ENCODE data around the gene HDAC7. TPM values are rescaled to one million over a fixed set of nuclear protein-coding genes. Genes with fewer than 3 reads are reported as not detected.

HDAC7 gene
- total and polyA plus RNA-seq, 2 experiments from 2014 or later: 41.3 to 60.1 TPM

- no peak for TF ChIP-seq STAT1 (IDR thresholded peaks at IDR 0.05; ENCODE audit: unreplicated experiment)
- TF ChIP-seq, protein P1, sequence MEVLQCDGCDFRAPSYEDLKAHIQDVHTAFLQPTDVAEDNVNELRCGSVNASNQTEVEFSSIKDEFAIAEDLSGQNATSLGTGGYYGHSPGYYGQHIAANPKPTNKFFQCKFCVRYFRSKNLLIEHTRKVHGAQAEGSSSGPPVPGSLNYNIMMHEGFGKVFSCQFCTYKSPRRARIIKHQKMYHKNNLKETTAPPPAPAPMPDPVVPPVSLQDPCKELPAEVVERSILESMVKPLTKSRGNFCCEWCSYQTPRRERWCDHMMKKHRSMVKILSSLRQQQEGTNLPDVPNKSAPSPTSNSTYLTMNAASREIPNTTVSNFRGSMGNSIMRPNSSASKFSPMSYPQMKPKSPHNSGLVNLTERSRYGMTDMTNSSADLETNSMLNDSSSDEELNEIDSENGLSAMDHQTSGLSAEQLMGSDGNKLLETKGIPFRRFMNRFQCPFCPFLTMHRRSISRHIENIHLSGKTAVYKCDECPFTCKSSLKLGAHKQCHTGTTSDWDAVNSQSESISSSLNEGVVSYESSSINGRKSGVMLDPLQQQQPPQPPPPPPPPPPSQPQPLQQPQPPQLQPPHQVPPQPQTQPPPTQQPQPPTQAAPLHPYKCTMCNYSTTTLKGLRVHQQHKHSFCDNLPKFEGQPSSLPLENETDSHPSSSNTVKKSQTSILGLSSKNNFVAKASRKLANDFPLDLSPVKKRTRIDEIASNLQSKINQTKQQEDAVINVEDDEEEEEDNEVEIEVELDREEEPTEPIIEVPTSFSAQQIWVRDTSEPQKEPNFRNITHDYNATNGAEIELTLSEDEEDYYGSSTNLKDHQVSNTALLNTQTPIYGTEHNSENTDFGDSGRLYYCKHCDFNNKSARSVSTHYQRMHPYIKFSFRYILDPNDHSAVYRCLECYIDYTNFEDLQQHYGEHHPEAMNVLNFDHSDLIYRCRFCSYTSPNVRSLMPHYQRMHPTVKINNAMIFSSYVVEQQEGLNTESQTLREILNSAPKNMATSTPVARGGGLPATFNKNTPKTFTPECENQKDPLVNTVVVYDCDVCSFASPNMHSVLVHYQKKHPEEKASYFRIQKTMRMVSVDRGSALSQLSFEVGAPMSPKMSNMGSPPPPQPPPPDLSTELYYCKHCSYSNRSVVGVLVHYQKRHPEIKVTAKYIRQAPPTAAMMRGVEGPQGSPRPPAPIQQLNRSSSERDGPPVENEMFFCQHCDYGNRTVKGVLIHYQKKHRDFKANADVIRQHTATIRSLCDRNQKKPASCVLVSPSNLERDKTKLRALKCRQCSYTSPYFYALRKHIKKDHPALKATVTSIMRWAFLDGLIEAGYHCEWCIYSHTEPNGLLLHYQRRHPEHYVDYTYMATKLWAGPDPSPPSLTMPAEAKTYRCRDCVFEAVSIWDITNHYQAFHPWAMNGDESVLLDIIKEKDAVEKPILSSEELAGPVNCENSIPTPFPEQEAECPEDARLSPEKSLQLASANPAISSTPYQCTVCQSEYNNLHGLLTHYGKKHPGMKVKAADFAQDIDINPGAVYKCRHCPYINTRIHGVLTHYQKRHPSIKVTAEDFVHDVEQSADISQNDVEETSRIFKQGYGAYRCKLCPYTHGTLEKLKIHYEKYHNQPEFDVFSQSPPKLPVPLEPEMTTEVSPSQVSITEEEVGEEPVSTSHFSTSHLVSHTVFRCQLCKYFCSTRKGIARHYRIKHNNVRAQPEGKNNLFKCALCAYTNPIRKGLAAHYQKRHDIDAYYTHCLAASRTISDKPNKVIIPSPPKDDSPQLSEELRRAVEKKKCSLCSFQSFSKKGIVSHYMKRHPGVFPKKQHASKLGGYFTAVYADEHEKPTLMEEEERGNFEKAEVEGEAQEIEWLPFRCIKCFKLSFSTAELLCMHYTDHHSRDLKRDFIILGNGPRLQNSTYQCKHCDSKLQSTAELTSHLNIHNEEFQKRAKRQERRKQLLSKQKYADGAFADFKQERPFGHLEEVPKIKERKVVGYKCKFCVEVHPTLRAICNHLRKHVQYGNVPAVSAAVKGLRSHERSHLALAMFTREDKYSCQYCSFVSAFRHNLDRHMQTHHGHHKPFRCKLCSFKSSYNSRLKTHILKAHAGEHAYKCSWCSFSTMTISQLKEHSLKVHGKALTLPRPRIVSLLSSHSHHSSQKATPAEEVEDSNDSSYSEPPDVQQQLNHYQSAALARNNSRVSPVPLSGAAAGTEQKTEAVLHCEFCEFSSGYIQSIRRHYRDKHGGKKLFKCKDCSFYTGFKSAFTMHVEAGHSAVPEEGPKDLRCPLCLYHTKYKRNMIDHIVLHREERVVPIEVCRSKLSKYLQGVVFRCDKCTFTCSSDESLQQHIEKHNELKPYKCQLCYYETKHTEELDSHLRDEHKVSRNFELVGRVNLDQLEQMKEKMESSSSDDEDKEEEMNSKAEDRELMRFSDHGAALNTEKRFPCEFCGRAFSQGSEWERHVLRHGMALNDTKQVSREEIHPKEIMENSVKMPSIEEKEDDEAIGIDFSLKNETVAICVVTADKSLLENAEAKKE (CRISPR knock-in tag; IDR thresholded peaks at IDR 0.05): no peak
Observed at GRCh38 chr12:47794679-47795078, 25.0 kb downstream of the HDAC7 start (continued).

DNA sequence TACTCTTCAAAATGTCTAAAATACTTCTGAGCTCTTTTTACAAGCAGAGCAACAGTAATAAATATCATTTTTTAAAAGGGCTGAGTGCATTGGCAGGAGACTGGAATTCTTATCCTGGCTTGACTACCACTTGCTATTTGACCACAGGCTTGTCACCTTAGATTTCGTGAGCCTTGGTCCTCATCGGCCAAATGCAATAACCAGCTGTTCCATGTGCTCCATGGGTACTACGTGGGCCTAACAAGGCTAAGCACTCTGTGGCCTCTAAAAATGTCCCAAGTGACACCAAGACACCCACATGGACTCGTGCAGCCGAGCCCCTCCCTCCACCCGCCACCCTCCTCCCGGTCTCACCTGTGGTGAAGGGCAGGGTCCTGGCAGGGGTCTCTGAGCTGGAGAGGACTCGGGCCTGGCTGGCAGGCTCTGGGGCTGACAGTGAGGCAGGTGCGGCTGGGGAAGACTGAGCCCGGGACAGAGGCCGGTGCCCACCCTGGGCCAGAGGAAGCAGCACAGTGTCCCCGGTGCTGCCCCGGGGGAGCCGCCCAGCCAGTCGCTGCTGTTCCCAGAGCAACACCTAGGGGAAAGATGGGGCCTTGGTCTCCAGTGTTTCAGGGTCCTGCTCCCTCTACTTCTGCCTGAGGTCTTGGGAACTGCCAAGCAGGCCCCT, 26.6 kb downstream of the HDAC7 start:
- Histone ChIP-seq H3K9me2 (ENCODE audit: insufficient read depth) (no peaks in the 10 kb centered on the region), H3K4me1 (ENCODE audit: insufficient read depth) (no peaks in the 10 kb centered on the region), H3K79me2 (replicated peaks; ENCODE audit: insufficient read depth) (no peaks in the 10 kb centered on the region), H3K4me3 (no peak overlapping the region), H3K4me2 (no peak overlapping the region), H2AFZ (no peak overlapping the region), H3K27me3 (ENCODE audit: insufficient read depth) (no peaks in the 10 kb centered on the region), H3K27ac (ENCODE audit: low read depth) (no peak overlapping the region), H3K36me3 (ENCODE audit: insufficient read depth) (peaks cover 11% of the 10 kb centered on the region), H3F3A (replicated peaks; ENCODE audit: low read depth) (no peaks in the 10 kb centered on the region), H4K20me1 (replicated peaks; ENCODE audit: insufficient read depth) (peaks cover 3% of the 10 kb centered on the region; the same call in 1 of the 2 replicates)
- ATAC-seq (no peak), DNase-seq (ENCODE audit: low spot score) (no peak)
- no peaks in the 10 kb centered on the region; the same call in 2 of the 3 replicates for H3K9me3 Mint-ChIP-seq
- peaks cover 64% of the 10 kb centered on the region for H3K36me3 Mint-ChIP-seq (ENCODE audit: low read depth)
- peaks cover 10% of the 10 kb centered on the region for H3K27me3 Mint-ChIP-seq (ENCODE audit: insufficient read depth, low read depth, poor library complexity)
- no peak overlapping the region for H3K27ac Mint-ChIP-seq
- peaks cover 10% of the 10 kb centered on the region for H3K4me1 Mint-ChIP-seq
- no peak overlapping the region for H3K4me3 Mint-ChIP-seq
- TF ChIP-seq ZNF114 (CRISPR knock-in tag; IDR thresholded peaks at IDR 0.05) (no peak), EZH2 (IDR thresholded peaks at IDR 0.05; ENCODE audit: low read depth, unreplicated experiment) (no peak), STAT1 (IDR thresholded peaks at IDR 0.05; ENCODE audit: unreplicated experiment) (no peak), NANOG (IDR thresholded peaks at IDR 0.05; ENCODE audit: borderline replicate concordance) (no peak), CTCF (conservative IDR thresholded peaks at IDR 0.05; ENCODE audit: low read depth in 2 of 2) (no peak), POLR2AphosphoS5 (IDR thresholded peaks at IDR 0.05; ENCODE audit: low read depth) (no peak), JUNB (IDR thresholded peaks at IDR 0.05; ENCODE audit: unreplicated experiment) (no peak), ZNF331 (CRISPR knock-in tag; IDR thresholded peaks at IDR 0.05; ENCODE audit: low read depth) (no peak), CREB1 (CRISPR knock-in tag; IDR thresholded peaks at IDR 0.05; ENCODE audit: low read depth) (no peak)
- TF ChIP-seq, protein P2, sequence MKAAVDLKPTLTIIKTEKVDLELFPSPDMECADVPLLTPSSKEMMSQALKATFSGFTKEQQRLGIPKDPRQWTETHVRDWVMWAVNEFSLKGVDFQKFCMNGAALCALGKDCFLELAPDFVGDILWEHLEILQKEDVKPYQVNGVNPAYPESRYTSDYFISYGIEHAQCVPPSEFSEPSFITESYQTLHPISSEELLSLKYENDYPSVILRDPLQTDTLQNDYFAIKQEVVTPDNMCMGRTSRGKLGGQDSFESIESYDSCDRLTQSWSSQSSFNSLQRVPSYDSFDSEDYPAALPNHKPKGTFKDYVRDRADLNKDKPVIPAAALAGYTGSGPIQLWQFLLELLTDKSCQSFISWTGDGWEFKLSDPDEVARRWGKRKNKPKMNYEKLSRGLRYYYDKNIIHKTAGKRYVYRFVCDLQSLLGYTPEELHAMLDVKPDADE (IDR thresholded peaks at IDR 0.05): no peak
- TF ChIP-seq, protein P3, sequence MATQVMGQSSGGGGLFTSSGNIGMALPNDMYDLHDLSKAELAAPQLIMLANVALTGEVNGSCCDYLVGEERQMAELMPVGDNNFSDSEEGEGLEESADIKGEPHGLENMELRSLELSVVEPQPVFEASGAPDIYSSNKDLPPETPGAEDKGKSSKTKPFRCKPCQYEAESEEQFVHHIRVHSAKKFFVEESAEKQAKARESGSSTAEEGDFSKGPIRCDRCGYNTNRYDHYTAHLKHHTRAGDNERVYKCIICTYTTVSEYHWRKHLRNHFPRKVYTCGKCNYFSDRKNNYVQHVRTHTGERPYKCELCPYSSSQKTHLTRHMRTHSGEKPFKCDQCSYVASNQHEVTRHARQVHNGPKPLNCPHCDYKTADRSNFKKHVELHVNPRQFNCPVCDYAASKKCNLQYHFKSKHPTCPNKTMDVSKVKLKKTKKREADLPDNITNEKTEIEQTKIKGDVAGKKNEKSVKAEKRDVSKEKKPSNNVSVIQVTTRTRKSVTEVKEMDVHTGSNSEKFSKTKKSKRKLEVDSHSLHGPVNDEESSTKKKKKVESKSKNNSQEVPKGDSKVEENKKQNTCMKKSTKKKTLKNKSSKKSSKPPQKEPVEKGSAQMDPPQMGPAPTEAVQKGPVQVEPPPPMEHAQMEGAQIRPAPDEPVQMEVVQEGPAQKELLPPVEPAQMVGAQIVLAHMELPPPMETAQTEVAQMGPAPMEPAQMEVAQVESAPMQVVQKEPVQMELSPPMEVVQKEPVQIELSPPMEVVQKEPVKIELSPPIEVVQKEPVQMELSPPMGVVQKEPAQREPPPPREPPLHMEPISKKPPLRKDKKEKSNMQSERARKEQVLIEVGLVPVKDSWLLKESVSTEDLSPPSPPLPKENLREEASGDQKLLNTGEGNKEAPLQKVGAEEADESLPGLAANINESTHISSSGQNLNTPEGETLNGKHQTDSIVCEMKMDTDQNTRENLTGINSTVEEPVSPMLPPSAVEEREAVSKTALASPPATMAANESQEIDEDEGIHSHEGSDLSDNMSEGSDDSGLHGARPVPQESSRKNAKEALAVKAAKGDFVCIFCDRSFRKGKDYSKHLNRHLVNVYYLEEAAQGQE (IDR thresholded peaks at IDR 0.05; ENCODE audit: unreplicated experiment): no peak

Data from GM23338 (cell line).